Stimulated activated CD8-positive, alpha-beta memory T cell treated with anti-CD3 and anti-CD28 coated beads, Interleukin-2, amount 100 ng/mL, for 1 hour (primary cell): ENCODE measurements around the gene CROCC2.

ENCODE experiments used
- DNase-seq, 2 donors: peaks; one replicate each; pipeline ENCODE4 v3.0.0-alpha.2; 2020; ENCODE audit warnings: low read depth in 2 of 2

The CROCC2 gene

DNA sequence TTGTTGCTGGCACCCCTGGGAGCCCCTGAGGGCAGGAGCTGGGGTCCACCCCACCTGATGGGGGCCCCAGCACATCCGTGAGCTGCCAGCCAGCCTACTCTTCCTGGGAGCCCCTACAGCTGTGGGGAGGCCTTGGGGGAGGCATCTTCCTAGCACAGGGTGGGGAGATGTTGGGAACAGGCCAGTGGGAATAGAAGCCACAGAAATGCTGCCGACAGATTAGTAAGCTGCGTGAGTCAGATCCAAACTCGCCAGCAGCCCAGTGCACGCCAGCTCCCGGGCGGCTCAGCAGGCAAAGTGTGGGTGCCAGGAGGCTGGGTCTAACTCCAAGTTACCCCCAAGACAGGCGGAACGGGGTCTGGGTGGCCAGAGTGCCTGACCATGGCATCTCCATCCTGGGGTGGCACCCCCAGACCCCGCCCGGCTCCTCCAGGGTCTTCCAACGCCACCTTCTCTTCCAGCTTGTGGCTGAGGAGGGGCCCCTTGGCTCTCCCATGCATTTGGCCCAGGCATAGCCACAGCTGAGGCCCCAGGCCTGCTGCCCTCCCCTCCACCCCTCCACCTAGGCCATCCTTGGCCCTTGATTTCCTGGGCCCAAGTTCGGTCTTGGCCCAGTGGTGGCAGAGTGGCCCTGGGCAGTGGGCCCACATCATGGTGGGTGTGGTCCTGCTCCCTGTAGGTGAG, 15.3 kb downstream of the CROCC2 start:
- DNase-seq, result no peak

DNA sequence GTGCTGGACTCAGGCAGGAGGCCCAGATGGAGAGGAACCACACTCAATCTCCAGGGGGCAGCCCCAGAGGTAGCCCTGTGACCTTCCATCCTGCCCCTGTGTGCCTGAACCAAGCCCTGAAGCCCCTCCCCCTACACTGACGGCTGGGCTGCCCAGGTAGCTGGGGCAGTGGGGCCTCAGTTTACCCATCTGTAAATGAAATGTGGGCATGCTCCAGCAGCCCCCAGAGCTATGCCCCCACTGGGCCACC, 15.8 kb downstream of the CROCC2 start:
- no peak for DNase-seq

DNA sequence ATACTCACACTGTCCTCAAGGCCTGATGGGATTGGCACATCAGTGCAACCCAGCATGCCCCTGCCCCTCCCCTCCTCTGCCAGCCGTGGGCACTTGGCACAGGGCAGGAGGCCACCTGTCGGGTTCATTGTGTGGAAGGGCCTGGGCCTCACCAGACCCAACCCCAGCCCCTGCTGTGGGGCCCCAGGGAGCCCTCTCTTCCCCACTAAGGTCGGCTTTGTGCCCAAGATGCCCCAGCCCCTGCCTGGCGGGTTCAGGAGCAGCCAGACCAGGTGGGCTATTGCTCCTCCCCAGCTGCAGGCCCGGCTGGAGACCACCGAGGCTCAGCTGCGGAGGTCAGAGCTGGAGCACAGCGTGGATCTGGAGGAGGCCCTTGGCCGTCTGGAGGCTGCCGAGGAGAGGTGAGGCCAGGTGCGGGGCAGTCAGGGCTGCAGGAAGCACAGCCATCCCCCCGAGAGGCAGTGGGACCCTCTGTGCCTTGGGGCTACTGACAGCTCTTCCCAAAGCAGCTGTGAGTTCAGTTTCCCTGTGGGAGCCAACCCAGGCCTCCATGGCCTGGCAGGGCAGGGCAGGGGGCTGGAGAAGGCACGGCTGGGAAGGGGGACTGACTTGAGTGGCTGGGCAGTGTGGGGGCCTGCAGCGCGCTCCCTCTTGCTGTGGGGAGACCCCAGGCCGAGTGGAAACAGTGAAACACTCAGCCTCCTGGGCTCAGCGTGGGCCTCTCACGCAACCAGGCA, 16.3 kb downstream of the CROCC2 start:
- no peak for DNase-seq

- no peak for DNase-seq
Measured at GRCh38 chr2:240922982-240923537, 16.9 kb downstream of the CROCC2 start.

- DNase-seq, result no peak
Measured at GRCh38 chr2:240925191-240925567, 19.0 kb downstream of the CROCC2 start.

DNA sequence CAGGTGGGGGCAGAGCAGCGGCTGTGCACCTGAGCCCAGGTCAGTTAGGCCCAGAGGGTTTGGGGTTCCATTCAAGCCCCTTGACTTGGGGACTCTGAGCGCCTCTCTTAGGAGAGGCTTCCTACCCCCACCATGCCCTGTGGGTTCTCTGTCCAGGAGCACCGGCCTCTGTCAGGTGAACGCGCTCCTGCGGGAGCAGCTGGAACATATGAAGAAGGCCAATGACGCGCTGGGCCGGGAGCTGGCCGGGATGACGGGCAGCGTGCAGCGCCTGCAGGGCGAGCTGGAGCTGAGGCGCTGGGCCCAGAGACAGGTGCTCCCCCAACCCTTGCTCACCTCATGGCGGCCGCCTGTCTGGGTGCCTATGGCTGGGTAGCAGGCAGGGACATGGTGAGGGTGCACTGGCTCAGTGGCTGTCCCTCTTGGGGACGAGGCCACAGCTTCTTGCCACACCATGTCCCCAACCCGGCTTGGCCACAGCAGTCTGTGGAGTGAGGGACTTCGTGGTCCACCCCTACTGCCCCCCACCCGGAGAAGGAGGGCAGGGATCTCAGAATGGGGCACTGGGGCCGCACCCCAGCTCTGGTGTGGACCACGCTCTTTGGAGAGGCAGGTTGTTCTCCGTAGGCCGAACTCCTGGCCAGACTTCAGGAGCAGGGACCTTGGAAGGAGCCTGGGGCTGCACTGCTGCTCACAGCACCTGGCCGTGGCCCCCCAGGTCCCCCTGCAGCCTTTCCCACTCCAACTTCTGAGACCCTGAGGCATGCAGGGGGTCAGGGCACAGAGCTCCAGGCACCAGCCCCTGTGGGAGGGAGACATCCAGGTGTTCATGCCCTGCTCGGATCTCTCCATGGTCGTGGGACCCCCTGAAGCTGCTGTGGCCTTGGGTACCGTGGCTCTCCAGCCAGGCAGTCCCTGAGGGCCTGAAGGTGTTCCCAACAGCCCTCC, 19.7 kb downstream of the CROCC2 start:
- no peak for DNase-seq

GRCh38 chr2:240926516-240927389, 20.6 kb downstream of the CROCC2 start:
- no peak for DNase-seq

GRCh38 chr2:240927390-240927781, 21.2 kb downstream of the CROCC2 start:
- no peak for DNase-seq

DNA sequence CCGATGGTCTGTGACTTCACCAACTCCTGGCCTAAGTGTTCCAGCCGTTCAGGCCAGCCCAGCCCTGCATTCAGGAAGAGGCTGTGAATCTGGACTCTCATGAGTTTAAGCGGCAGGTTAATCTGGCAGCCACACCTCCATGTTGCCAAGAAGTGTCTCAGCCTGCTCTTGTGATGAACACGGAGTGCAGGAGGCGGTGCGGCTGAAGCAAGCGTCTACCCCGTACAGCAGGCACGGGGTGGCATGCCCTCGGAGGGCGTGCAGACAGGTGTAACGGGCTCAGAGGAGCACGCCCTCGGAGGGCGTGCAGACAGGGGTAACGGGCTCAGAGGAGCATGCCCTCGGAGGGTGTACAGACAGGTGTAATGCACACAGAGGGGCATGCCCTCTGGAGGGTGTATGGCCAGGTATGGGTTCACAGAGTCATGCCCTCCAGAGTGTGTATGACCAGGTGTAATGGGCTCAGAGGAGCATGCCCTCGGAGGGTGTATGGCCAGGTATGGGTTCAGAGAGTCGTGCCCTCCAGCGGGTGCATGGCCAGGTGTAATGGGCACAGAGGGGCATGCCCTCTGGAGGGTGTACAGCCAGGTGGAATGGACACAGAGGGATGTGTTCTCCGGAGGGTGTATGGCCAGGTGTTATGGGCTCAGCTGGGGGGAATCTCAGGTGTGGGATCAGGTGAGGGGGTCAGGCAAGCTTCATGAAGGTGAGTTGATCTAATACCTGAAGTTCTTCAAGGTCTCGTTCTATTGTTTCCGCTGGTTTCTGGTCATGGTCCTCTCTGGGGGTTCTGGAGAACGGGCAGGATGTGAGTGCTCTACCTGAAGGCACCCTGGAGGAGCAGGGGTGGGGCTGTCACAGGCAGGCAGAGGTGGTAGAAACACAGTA, 22.6 kb downstream of the CROCC2 start:
- DNase-seq, result no peak

GRCh38 chr2:240929364-240930095, 23.4 kb downstream of the CROCC2 start:
- DNase-seq, result no peak

DNA sequence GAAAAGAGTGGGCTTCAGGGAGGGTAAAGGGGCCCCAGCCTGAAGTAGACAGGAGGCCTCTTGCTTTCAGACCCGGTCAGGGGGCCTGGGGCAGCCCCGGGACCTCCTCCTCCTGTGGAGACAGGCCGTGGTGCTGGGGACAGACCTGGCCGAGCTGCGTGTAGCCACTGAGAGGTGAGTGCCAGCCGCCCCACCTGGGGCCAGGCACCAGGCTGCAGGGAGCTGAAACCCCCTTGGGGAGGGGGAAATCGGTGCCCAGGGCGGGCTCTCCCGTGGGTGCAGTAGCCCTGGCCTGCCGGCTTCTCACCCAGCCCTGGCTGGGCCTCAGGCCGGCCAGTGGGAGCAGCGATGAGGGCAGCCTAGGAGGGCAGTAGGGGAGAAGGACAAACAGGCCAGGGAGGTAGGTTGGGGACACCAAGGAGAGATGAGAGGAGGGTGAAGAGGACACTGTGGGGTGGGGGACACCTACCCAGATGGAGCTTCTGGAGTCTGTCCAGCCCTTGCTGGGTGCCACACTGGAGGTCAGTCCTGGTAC, 24.0 kb downstream of the CROCC2 start:
- DNase-seq, result no peak

DNA sequence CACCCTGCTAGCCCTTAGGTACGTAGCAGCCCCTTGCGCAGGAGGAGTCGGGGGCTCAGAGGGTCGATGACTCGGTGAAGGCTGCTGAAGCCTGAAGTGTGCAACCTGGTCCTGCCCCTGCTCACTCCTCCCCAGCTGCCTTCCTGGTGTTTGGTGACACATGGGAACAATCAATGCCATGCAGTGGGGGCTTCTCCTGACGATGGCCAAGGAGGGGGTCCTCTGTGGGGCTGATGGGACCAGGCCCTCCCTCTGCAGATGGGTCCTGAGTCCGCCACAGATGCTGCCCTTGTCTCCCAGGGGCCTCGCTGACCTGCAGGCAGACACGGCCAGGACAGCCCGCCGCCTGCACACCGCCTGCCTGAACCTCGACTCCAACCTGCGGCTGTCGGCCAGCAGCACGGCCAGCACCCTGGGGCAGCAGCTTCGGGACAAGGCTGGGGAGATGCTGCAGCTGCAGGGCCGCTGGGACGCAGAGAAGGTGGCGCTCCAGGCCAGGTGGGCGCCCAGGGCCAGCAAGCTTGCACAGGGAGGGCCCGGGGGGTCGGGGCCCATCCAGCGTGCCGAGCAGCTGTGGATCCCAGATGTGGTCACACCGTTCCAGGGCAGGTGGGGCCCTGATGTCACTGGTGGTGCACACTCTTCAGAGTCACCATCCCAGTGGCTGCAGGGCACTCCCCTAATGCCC, 24.6 kb downstream of the CROCC2 start:
- DNase-seq, result no peak

GRCh38 chr2:240931319-240931949, 25.3 kb downstream of the CROCC2 start:
- DNase-seq, result no peak

DNA sequence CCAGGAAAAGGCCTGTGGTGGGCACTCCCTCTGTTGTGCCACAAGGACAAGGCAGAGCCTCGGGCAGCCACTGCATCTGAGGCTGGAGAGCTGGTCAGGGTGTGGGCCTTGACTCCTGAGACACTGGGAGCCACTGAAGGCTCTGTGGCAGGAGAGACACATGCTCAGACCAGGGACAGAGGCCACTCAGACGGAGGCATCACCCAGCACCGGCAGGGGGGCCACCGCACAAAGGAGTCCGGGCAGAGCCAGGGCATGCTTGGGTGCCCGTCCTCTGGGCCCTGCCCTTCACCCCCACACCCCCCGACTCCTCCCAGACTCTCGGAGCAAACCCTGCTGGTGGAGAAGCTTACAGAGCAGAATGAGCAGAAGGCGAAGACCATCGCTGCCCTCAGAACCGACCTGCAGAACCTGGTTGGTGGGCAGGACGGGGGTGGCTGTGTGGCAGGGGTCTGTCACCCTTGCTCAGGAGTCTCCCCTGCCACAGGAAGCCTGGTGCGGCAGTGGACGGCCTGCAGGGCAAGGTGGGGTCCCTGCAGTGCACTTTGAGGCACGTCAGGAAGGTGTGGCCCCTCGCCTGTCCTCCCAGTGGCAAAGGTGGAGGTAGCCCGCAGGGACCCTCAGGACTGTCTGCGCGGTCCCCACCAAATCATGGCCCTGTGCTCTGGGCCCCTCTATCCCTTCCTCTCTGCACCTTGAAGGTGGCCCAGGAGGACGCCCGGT, 26.0 kb downstream of the CROCC2 start:
- DNase-seq, result no peak

DNA sequence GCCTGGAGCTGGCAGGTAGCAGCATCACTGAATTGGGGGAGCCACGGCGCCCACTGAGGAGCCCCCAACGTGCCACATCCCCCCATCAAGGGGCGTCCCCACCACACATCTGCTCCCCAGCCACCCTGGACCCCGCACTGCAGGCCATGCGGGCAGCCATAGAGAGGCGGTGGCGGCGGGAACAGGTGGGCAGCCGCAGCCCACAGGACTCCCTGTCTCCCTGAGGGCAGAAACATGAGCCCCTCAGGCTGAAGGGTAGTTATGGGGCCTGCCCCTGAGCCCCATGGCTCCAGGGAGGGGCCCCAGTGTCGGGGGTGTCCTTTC, 26.6 kb downstream of the CROCC2 start:
- no peak for DNase-seq

GRCh38 chr2:240933048-240933965, 27.2 kb downstream of the CROCC2 start:
- no peak for DNase-seq
